ENCODE data around the gene CCNB2.

GRCh38 chr15:59104912-59105732 is at the start of gene CCNB2:
- TF ChIP-seq CTCF (IDR thresholded peaks at IDR 0.05), result no peak
- peak; percentile 24 for TF ChIP-seq POLR2A (IDR thresholded peaks at IDR 0.05)
- TF ChIP-seq POLR2AphosphoS5 (IDR thresholded peaks at IDR 0.05), result peak; percentile 87
